Ramos (cell line): ENCODE data around the gene EPHB4.
"Not testable (repeated sequence)": the region's sequence is repeated elsewhere in the genome, so short reads cannot be mapped to it uniquely, and the experiment has no call there.

ENCODE experiments used
- in situ Hi-C: fragments of 300-500 bp; cut with MboI; formaldehyde crosslinking; loops from one replicate; pipeline ENCODE4 v1.14.3; 2022; ENCODE audit warnings: low sequenced_read_pairs; ENCODE audit not compliant: unreplicated experiment

The EPHB4 gene

GRCh38 chr7:100799037-100799896 lies 28.1 kb downstream of the EPHB4 start:
- in situ Hi-C loops: no loop called here

GRCh38 chr7:100794741-100795140 lies 32.6 kb downstream of the EPHB4 start:
- in situ Hi-C loops: no loop called here

- in situ Hi-C loops: no loop called here
Observed at GRCh38 chr7:100793806-100794660, 33.3 kb downstream of the EPHB4 start.

- in situ Hi-C loops: no loop called here
Observed at GRCh38 chr7:100791881-100792666, 35.2 kb downstream of the EPHB4 start.

GRCh38 chr7:100789055-100789454 lies 38.3 kb downstream of the EPHB4 start:
- in situ Hi-C loops: loop anchor here (10.0 kb wide), 1 partner anchor 266 kb away; no protein-coding TSS in a partner anchor

GRCh38 chr7:100786323-100786722 lies 41.0 kb downstream of the EPHB4 start:
- in situ Hi-C loops: loop anchor here (10.0 kb wide), 1 partner anchor 268 kb away; no protein-coding TSS in a partner anchor

- in situ Hi-C loops: loop anchor here (10.0 kb wide), 1 partner anchor 269 kb away; no protein-coding TSS in a partner anchor
Observed at GRCh38 chr7:100785878-100786277, 41.4 kb downstream of the EPHB4 start.

- in situ Hi-C loops: loop anchor here (10.0 kb wide), 1 partner anchor 271 kb away; no protein-coding TSS in a partner anchor
Observed at GRCh38 chr7:100783804-100784203, 43.5 kb downstream of the EPHB4 start.

- in situ Hi-C loops: loop anchor here (10.0 kb wide), 1 partner anchor 274 kb away; no protein-coding TSS in a partner anchor
Observed at GRCh38 chr7:100781255-100781654, 46.1 kb downstream of the EPHB4 start.

GRCh38 chr7:100779359-100779758 lies 48.0 kb downstream of the EPHB4 start:
- in situ Hi-C loops: no loop called here

GRCh38 chr7:100778061-100778621 lies 49.2 kb downstream of the EPHB4 start:
- in situ Hi-C loops: no loop called here

GRCh38 chr7:100773491-100773890 lies 53.8 kb downstream of the EPHB4 start:
- in situ Hi-C loops: no loop called here

- in situ Hi-C loops: no loop called here
Observed at GRCh38 chr7:100768784-100769183, 58.5 kb downstream of the EPHB4 start.

- in situ Hi-C loops: no loop called here
Observed at GRCh38 chr7:100765250-100765649, 62.1 kb downstream of the EPHB4 start.

- in situ Hi-C loops: no loop called here
Observed at GRCh38 chr7:100764841-100765240, 62.5 kb downstream of the EPHB4 start.

- in situ Hi-C loops: no loop called here
Observed at GRCh38 chr7:100763556-100764140, 63.7 kb downstream of the EPHB4 start.

- in situ Hi-C loops: not testable (repeated sequence)
Observed at GRCh38 chr7:100762841-100763240, 64.5 kb downstream of the EPHB4 start.

GRCh38 chr7:100759357-100760171 lies 67.8 kb downstream of the EPHB4 start:
- in situ Hi-C loops: no loop called here

- in situ Hi-C loops: no loop called here
Observed at GRCh38 chr7:100753750-100754149, 73.6 kb downstream of the EPHB4 start.
